Mucosa of rectum (tissue), 2 donors: ENCODE measurements around the gene C1QB.

Experiments
- H3K27ac ChIP-seq, 2 donors: one replicate each; pipeline ENCODE4 v1.7.0; 2013; ENCODE audit warnings: inconsistent platforms in 2 of 2, low read depth in 2 of 2, low read length in 2 of 2
- H3K27me3 ChIP-seq, 2 donors: one replicate each; pipeline ENCODE4 v1.7.0; 2013; ENCODE audit warnings: low read length in 2 of 2; ENCODE audit not compliant: control insufficient read depth in 2 of 2, insufficient read depth in 2 of 2
- H3K36me3 ChIP-seq, 2 donors: one replicate each; pipeline ENCODE4 v1.7.0; 2013; ENCODE audit warnings: low read length in 2 of 2; ENCODE audit not compliant: control insufficient read depth in 2 of 2, insufficient read depth in 2 of 2
- H3K4me1 ChIP-seq, 2 donors: one replicate each; pipeline ENCODE4 v1.7.0; 2013; ENCODE audit warnings: low read length in 2 of 2, mild to moderate bottlenecking in 1 of 2; ENCODE audit not compliant: control insufficient read depth in 2 of 2, insufficient read depth in 2 of 2
- H3K4me3 ChIP-seq, 2 donors: one replicate each; pipeline ENCODE4 v1.7.0; 2013; ENCODE audit warnings: low read length in 2 of 2
- H3K9ac ChIP-seq, 2 donors: one replicate each; pipeline ENCODE4 v1.7.0; 2013; ENCODE audit warnings: low read length in 2 of 2, low read depth in 1 of 2, mild to moderate bottlenecking in 1 of 2
- H3K9me3 ChIP-seq, 2 donors: one replicate each; pipeline ENCODE4 v1.7.0; 2013; ENCODE audit warnings: low read length in 2 of 2; ENCODE audit not compliant: control insufficient read depth in 2 of 2
- donor health status: healthy.
- donor health status: Normal muscosa, but diverticular disease.

C1QB gene, protein sequence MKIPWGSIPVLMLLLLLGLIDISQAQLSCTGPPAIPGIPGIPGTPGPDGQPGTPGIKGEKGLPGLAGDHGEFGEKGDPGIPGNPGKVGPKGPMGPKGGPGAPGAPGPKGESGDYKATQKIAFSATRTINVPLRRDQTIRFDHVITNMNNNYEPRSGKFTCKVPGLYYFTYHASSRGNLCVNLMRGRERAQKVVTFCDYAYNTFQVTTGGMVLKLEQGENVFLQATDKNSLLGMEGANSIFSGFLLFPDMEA

DNA sequence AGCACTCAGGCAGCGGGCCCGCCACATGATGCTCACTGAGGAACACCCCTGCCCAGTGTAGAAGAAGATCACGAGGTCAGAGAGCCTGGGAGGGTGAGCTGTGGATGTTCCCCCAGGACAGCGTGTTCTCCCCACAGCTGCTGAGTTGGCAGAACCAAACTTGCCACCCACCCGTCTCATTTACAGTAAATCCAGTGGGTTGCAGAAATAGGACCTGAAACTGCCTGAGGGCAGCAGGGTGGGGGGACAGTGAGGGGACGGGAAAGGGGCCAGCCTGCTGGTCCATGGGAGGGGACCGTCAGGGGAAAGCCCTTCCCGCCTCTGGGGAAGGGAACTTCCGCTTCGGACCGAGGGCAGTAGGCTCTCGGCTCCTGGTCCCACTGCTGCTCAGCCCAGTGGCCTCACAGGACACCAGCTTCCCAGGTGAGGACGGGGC is at the start of gene C1QB:
C1QB (plus strand) TSS at position 356 of the 436 bp plus-strand sequence. CDS start 6,227 bp downstream, outside the sequence.
- no peaks in the 10 kb centered on the region for H3K36me3 ChIP-seq
- H3K9me3 ChIP-seq, result no peaks in the 10 kb centered on the region
- peak within 1 kb of the TSS; percentile 26 to 61 for H3K27ac ChIP-seq
- H3K4me3 ChIP-seq, result peak within 1 kb of the TSS; percentile 22 to 37
- peak within 1 kb of the TSS in 1 of 2 donors; percentile 33 for H3K9ac ChIP-seq
- H3K4me1 ChIP-seq, result no peaks in the 10 kb centered on the region
- H3K27me3 ChIP-seq, result peaks cover 3 to 7% of the 10 kb centered on the region in 2 donors

DNA sequence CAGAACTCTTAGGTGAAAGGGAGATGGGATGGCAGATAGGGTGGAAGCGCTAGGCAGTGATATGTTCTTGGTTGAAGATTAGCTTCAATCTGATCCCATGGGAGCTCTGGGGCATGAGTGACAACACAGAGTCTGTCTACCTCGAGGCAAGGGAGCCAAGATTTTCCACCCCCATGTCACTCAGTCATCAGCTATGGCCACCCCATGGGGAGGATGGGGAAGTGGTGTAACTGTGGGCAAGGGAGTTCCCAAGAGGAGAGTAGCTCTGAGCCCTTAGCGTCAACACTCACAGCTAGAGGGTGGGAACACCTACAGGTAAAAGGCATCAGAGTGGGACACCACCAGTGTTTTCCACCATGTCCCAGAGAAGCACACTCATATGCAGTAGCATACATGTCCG is 46.9 kb upstream of the C1QB start:
- H3K36me3 ChIP-seq, result no peaks in the 10 kb centered on the region
- H3K27me3 ChIP-seq, result peaks cover 18 to 22% of the 10 kb centered on the region in 2 donors
- no peak overlapping the region for H3K9ac ChIP-seq
- H3K4me3 ChIP-seq, result no peak overlapping the region
- no peaks in the 10 kb centered on the region for H3K4me1 ChIP-seq
- no peak overlapping the region for H3K27ac ChIP-seq
- H3K9me3 ChIP-seq, result no peaks in the 10 kb centered on the region

DNA sequence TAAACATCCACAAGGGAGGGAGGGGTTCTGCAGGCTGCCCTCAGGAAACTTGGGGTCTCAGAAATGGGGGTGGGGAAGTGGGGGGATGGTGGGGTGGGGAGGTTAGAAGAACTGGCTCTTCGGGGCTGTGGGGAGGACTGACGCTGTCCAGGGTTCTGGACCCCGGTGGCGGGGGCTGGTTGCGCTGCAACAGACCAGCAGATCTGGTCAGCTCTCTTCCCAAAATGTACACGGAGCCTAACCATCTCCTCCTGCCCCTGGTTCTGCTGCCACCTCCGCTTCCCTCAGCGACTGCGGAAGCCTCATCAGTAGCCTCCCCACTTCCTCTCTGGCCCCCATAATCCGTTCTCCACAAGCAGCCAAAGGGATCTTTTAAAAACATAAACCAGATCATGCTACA is 45.9 kb upstream of the C1QB start:
- Histone ChIP-seq H3K9ac (no peak overlapping the region), H3K36me3 (no peaks in the 10 kb centered on the region), H3K27ac (no peak overlapping the region), H3K9me3 (no peaks in the 10 kb centered on the region), H3K4me3 (no peak overlapping the region), H3K27me3 (peaks cover 18 to 22% of the 10 kb centered on the region in 2 donors), H3K4me1 (no peaks in the 10 kb centered on the region)

DNA sequence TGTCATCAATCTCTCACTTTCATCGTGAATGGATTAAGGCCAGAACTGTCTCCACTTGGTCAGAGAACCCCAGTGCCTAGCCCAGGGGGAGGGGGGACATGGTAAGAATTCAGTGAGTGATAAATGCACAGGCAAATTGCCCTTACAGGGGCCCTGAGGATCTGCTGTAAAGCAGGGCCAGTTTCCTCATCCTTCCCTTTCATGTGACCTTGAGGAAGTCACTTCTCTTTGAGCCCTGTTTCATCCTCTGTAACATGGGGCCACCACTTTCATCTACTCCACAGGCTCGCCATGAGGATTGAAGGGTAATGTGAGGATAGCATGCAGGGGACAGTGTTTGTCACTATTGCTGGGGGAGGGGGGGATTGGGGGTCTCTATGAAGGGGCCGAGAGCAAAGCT is 44.7 kb upstream of the C1QB start:
- no peaks in the 10 kb centered on the region for H3K36me3 ChIP-seq
- H3K27me3 ChIP-seq, result peaks cover 14 to 22% of the 10 kb centered on the region in 2 donors
- H3K4me3 ChIP-seq, result no peak overlapping the region
- H3K9ac ChIP-seq, result no peak overlapping the region
- no peaks in the 10 kb centered on the region for H3K9me3 ChIP-seq
- H3K4me1 ChIP-seq, result no peaks in the 10 kb centered on the region
- H3K27ac ChIP-seq, result no peak overlapping the region

DNA sequence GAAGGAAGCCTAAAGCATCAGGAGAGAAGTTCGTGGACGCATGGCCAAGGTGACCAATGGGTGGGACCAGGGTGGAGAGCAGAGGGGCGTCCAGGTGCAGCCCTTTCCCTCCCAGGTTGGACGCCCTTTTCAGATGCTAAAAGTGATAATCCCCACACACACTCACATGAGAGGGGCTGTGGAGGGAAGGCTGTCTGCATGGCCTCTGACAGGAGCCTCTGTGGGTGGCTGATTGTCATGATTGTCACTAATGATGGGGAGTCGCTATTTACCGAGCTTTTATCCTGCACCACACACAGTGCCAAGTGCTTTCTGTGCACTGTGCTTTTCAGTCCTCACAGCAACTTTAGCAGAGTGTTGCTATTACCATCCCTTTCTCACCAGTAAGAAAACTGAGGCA is 43.7 kb upstream of the C1QB start:
- no peak overlapping the region for H3K27ac ChIP-seq
- H3K9ac ChIP-seq, result no peak overlapping the region
- no peaks in the 10 kb centered on the region for H3K36me3 ChIP-seq
- H3K4me1 ChIP-seq, result no peaks in the 10 kb centered on the region
- H3K27me3 ChIP-seq, result peaks cover 16 to 21% of the 10 kb centered on the region in 2 donors
- H3K4me3 ChIP-seq, result no peak overlapping the region
- no peaks in the 10 kb centered on the region for H3K9me3 ChIP-seq

DNA sequence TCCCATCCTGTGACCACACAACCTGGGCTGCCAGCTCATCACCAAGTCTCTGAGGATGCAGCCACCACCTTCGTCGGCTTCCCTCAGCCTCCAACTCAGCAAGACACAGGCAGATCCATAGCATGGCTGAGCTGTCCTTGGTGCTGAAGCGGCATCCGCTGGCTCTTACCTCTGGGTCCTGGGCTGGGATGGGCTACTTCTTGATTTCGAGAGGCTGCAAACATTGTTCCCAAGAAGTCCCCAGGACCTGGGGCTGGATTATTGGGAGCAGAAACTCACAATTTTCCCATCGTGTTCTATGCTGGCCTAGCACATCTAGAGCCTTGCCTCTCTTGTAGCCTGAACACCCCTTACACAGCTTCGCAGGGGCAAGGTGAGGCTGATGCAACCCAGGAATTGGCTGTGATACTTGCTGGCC is 41.5 kb upstream of the C1QB start:
- Histone ChIP-seq H3K4me3 (no peak overlapping the region), H3K27ac (no peak overlapping the region), H3K4me1 (no peaks in the 10 kb centered on the region), H3K36me3 (no peaks in the 10 kb centered on the region), H3K27me3 (peaks cover 10 to 11% of the 10 kb centered on the region in 2 donors), H3K9me3 (no peaks in the 10 kb centered on the region), H3K9ac (no peak overlapping the region)

DNA sequence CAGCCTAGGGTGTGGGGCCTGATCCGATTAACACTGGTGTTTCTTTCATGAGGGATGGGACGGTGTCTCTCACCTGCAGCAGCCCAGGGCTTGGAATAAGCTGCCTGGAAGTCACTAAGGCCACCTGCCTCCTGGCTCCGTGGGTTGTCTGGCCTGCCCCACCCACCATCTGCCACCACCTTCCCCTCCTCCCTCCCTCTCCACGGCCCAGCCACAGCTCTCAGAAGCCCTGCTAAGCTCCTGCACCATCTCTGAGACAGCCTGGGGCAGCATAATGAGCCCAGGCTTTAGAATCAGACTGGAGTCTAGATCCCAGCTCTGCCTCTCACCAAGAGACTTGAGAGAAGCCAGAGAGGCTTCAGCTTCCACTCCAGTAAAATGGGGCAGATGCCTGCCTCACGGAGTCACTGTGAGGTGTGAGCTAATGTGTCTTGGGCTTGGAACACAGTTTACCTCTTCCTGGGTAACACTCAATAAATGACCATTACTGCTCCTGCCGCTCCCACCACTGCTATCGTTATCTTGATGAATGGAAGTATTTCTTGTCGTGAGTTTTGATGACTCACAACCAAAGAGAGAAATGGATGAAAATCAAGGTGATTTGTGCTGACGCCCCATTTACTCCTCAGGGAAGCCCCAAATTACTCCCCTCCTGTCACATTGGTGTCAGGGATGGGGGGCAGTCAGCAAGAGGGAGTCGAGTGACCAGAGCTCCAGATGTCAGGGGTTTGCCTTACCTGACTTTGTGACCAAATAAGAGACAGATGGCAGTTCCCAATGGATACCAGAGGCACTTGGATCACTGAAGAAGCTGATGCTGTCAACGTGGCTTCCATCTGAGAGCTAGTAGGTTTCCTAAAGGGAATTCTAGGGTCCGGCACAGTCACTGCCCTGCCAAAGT is 40.1 kb upstream of the C1QB start:
- H3K4me3 ChIP-seq, result no peak overlapping the region
- no peak overlapping the region for H3K27ac ChIP-seq
- H3K36me3 ChIP-seq, result no peaks in the 10 kb centered on the region
- no peak overlapping the region for H3K9ac ChIP-seq
- H3K27me3 ChIP-seq, result peaks cover 10 to 16% of the 10 kb centered on the region in 2 donors
- H3K9me3 ChIP-seq, result no peaks in the 10 kb centered on the region
- H3K4me1 ChIP-seq, result no peaks in the 10 kb centered on the region

DNA sequence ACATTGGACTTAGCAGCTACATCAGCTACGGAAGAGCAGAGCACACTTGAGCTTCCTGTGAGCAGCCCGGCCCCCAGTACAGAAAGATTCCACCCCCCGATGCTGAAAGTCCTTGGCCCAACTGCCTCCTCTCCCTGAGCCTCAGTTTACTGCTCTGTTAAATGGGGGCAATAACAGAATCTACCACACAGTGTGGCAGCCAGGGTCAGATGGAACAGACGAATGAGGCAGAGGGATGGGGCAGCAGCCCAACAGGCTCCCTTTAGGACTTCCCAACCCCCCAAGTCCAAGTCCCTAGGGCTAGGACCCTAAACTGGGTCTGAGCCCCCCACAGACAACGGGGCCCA is 39.5 kb upstream of the C1QB start:
- no peaks in the 10 kb centered on the region for H3K36me3 ChIP-seq
- no peaks in the 10 kb centered on the region for H3K4me1 ChIP-seq
- H3K4me3 ChIP-seq, result no peak overlapping the region
- H3K9me3 ChIP-seq, result no peaks in the 10 kb centered on the region
- H3K27me3 ChIP-seq, result peaks cover 12 to 15% of the 10 kb centered on the region in 2 donors
- H3K9ac ChIP-seq, result no peak overlapping the region
- no peak overlapping the region for H3K27ac ChIP-seq

DNA sequence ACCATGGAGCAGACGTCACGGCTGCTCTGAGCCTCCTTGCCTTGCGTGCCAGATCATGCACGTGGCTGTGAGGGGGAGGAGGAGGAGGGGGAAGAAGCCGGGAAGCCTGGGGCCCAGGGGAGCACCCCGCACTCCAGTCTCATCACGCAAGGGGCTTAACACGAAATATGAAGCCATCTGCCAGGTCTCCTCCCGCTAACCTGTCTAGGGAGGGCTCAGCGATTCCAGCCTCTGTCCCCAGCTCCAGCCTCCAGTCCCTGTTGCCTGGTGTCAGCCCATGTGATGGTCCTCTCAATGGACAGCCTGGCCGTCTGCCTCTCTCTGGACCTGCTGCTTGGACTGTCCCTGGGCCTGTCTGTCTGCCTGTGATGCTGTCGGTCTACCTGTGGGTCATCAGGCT is 39.1 kb upstream of the C1QB start:
- peaks cover 12 to 16% of the 10 kb centered on the region in 2 donors for H3K27me3 ChIP-seq
- no peak overlapping the region for H3K9ac ChIP-seq
- H3K27ac ChIP-seq, result no peak overlapping the region

DNA sequence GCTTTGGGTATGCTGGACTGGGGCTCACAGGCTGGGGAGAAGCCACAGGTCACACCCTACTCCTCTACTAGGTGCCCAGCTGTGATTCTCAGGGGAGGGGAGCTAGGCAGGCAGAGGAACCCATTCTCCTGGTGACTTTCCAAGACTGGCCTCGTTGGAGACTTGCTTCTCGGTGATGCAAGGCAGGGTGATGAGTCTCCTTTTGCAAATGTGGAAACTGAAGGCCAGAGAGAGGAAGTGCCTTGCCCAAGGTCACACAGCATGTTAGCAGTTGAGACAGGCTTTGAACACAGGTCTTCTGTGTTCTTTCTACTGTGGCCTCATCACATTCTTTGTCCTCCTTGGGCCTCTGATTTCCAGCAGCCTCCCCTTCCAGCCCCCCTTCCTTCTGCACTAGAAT is 37.1 kb upstream of the C1QB start:
- H3K27me3 ChIP-seq, result peaks cover 8 to 18% of the 10 kb centered on the region in 2 donors
- no peaks in the 10 kb centered on the region for H3K36me3 ChIP-seq
- H3K9me3 ChIP-seq, result no peaks in the 10 kb centered on the region
- H3K27ac ChIP-seq, result no peak overlapping the region
- H3K4me3 ChIP-seq, result no peak overlapping the region
- H3K9ac ChIP-seq, result no peak overlapping the region
- no peaks in the 10 kb centered on the region for H3K4me1 ChIP-seq

More for the DNA sequence above, 39.1 kb upstream of the C1QB start:
- Histone ChIP-seq H3K4me1 (no peaks in the 10 kb centered on the region), H3K36me3 (no peaks in the 10 kb centered on the region), H3K4me3 (no peak overlapping the region), H3K9me3 (no peaks in the 10 kb centered on the region)
